GM12865 (cell line): Measurements from ENCODE around the gene BMAL1.

Experiments used
- DNase-seq: peaks from one replicate; pipeline ENCODE4 v3.0.0; 2010; ENCODE audit warnings: low read depth
- H3K4me3 ChIP-seq: 2 replicates; pipeline ENCODE4 v1.5.1; 2011; ENCODE audit warnings: mild to moderate bottlenecking, low read depth, low read length, control low read depth
- CTCF ChIP-seq: IDR thresholded peaks from 2 replicates; pipeline ENCODE4 v1.5.1; 2011; ENCODE audit warnings: low read length, control low read depth, low read depth, inconsistent platforms; ENCODE audit not compliant: insufficient read depth; ENCODE audit errors: missing control alignments

The BMAL1 gene

DNA sequence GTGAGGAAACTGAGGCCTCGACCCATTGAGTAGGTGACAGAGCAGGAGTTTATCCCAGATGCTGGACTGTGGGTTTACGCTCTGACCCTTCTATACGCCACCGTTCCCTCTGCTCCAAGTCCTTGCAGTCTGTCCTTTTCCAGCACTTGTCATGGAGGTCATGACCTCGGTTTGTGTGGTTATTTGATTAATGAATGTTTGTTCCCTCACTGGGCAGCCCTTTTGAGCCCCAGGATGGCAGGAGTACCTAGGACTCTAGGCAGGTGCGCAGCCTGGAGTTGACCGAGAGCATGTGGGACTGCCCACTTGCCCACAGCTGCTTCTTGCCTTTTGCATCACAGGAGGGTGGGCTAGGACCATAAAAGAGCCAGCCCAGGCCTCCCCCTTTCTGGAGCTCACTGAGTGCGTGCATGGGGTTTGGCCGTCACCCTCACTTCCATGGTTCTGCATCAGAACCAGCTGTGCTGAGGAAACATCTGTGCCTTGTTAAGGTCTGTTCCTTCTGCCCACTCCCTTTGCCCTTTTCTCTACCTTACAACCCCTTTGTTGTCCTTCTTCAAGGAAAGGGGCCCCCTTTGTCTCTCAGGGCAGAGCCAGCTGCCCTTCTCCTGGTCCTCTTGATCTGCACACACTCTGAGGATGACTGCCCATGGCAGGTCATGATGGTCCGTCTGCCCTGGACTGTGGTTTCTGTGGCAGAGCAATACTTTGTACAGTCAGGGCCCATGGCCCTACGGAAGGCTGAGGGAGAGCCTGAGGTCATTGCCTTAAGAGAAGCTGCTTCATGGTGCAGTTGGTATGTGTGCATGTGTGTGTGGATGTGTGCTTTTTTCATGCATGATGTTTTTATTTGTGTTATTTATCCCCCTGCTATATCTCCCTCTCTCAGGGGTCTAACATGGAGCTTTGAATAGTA lies 38.2 kb downstream of the BMAL1 start:
- no peak overlapping the region for H3K4me3 ChIP-seq
- DNase-seq, result peak; percentile 25
- TF ChIP-seq CTCF, result no peak

- no peak for TF ChIP-seq CTCF
- DNase-seq, result peak; percentile 73
Measured at GRCh38 chr11:13316528-13316961, 39.0 kb downstream of the BMAL1 start.

DNA sequence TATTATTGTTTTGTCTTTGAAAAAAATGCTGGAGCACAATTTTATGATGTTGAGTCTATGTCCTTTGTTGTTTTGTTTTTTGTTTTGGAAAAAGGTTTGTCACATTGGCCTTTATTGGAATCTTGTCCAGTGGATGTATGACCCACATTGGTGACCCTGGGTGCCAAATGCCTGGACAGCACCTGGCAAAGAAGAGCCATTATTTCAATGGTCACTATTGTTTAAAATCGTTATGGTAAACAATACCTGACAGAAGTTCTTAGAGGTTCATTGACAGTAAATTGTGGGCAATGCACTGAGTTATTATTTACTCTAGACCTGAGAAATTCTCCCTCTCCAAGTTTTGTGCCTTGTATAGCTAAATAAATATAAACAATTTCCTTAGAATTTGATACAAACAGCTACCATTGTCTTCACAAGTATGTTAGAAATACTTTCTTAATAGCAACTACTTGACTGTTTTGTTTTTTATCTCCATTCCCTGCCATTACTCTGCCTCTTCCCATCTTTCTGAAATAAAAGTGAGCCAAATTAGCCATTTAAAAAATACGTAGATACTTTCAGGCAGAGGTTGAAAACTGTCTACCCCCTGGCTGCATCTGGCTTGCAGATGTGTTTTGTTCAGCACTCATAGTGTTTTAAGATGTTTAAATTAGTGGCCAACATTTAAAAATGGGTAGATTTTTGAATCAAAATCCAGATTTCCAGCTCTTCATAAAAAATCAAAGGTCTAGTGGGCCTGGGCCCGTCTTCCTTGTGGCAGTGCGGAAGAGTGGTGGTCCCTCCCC lies 39.9 kb downstream of the BMAL1 start:
- no peak overlapping the region for H3K4me3 ChIP-seq
- DNase-seq, result no peak
- TF ChIP-seq CTCF, result no peak

More at GRCh38 chr11:13316528-13316961, 39.0 kb downstream of the BMAL1 start:
- H3K4me3 ChIP-seq, result no peak overlapping the region

GRCh38 chr11:13318498-13319295 lies 41.1 kb downstream of the BMAL1 start:
- no peak for TF ChIP-seq CTCF

GRCh38 chr11:13320688-13321087 lies 43.1 kb downstream of the BMAL1 start:
- H3K4me3 ChIP-seq, result no peak overlapping the region
- DNase-seq, result no peak
- TF ChIP-seq CTCF, result no peak

More at GRCh38 chr11:13318498-13319295, 41.1 kb downstream of the BMAL1 start:
- peak overlapping the region; percentile 26 for H3K4me3 ChIP-seq
- DNase-seq, result peak; percentile 48

DNA sequence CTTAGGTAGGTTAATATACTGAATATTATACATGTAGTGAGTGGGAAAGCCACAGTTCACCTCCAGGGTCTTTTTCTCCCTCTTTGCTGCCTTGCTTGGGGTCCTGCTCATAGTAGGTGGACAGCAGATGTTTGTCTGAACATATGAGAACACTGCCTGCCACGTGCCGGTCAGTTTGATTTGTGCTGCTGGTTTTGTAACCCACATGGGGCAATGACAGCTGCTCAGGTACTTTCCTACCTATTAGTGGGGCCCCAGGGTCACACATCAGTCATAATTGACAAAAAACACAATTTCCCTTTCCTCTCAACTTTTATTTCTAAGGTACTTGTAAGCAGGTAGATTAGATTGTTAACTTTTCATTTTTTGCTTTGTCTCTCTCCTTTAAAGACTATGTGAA lies 43.8 kb downstream of the BMAL1 start:
- no peak overlapping the region for H3K4me3 ChIP-seq
- peak; percentile 52 for DNase-seq
- no peak for TF ChIP-seq CTCF
